Fibroblast of skin of left quadriceps (primary cell): ENCODE data around the gene PHLDB2.
A peak's percentile ranks its signal among the peaks of the same experiment; 100 is the strongest.

Source experiments
- DNase-seq, 2 experiments: peaks; one replicate each; pipeline ENCODE4 v3.0.0-alpha.2; 2013; ENCODE audit warnings: low read depth in 2 of 2

Gene PHLDB2

DNA sequence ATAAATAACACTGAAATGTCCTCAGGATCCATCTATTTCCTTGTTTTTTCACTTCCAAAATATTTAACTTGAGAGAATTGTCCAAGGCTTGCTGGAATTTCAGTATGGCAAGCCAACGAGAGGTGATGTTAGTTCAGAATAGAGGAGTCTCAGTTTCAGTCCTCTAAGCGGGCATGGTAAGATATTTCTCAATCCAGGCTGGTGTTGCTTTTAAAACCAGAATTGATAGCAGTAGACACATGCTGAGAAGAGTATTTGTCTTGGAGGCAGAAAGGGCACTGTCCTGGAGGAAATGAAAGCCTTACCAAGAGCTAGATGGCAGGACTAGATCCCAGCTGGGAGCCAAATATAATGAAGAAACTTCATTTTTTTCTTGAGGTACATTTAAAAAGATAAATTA lies 23.1 kb downstream of the PHLDB2 start:
- DNase-seq = no peak

DNA sequence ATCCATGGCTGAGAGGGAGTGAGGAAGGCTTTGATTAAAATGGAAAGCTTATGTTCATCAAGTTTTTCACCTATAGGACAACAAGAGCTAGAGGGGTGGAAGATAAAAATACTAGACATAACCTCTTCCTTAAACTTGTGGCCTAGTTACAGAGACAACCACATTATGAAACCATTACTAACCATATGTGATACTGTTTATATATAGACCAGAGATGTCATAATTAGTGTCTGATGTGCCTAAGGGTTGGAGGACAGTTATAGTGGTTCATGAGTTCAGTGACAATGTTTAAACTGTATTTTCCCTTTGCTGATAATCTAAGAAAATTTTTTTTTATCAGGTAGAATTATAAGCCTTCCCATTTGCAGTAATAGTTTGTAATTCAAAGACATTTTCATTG lies 23.7 kb downstream of the PHLDB2 start:
- no peak for DNase-seq

DNA sequence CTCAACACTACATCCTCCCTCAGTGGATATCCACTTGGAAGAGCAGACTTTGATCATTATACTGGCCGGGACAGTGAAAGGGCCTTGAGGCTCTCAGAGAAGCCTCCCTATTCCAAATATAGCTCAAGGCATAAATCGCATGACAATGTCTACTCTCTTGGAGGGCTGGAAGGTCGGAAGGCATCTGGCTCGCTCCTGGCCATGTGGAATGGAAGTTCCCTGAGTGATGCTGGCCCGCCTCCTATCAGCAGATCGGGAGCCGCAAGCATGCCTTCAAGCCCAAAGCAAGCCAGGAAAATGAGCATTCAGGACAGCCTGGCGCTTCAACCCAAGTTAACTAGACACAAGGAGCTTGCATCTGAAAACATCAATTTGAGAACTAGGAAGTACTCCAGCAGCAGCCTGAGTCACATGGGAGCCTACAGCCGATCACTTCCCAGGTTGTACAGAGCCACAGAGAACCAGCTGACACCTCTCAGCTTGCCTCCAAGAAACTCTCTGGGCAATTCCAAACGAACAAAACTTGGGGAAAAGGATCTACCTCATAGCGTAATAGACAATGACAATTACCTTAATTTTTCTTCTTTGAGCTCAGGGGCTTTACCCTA lies 25.4 kb downstream of the PHLDB2 start:
- no peak for DNase-seq

DNA sequence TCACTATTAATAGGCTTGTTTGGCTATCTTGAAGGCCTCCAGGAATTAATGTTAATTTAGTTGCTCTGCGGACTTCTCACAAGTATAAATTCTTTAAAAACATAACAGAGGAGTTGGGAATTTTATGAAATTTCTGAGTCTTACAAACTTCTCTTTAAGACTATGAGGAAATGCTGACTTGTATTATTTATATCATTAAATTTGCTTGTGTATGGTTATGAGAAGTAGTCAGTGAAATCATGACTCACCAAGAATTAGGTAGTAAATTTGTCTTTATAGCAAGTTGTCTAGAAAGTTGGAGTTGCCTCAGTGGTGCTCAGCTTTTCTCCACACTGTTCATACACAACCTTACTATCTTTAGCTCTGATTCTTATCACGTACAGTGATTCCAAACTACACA lies 26.5 kb downstream of the PHLDB2 start:
- no peak for DNase-seq

GRCh38 chr3:111890051-111890580 lies 31.1 kb downstream of the PHLDB2 start:
- DNase-seq = no peak

DNA sequence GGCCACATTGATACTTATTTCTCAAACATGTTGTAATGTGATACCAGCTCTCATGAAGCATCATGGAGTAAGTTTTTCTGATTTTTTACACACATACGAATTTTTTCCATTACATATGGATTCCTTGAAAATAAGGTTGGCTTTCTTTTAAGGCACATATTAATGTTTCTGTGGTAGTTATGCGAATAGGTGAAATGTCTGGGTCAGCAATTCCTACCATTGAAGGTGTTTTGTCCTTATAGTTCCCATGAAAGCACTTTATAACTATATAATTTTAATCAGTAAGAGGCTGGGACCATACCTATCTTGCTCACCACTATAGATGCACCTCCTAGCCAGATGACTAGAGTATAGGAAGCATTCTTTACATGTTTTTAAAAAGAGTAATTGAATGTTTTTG lies 33.0 kb downstream of the PHLDB2 start:
- no peak for DNase-seq

DNA sequence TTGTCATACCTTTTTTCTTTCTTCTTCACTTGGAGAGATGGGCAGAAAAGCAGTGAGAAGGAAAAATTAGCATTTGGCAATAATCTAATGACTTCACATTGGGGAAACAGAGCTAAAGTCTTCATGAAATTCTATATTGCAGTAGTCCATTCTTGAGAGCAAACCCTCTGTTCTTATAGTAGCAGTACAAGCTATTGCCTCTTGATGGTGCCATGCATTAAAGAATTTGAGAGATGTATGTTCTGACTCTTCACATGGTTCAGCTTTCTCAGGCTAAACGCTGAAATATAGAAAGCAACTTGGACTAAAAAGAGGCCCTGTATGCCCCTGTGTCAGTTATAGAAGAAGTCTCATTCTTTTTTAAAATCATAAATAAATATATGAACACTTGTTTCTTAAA lies 36.0 kb downstream of the PHLDB2 start:
- no peak for DNase-seq

DNA sequence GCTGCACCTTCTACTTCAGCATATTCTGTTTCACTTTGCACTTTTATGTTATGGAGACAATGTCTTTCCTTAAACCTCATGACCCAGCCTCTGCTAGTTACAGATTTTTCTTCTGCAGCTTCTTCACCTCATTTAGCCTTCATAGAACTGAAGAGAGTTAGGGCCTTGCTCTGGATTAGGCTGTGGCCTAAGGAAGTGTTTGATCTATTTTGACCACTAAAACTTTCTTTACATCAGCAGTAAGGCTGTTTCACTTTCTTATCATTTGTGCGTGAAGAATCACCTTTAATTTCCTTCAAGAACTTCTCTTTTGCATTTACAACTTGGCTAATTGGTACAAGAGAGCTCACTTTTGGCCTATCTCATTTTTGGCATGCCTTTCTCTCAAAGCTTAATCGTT lies 40.9 kb downstream of the PHLDB2 start:
- no peak for DNase-seq

DNA sequence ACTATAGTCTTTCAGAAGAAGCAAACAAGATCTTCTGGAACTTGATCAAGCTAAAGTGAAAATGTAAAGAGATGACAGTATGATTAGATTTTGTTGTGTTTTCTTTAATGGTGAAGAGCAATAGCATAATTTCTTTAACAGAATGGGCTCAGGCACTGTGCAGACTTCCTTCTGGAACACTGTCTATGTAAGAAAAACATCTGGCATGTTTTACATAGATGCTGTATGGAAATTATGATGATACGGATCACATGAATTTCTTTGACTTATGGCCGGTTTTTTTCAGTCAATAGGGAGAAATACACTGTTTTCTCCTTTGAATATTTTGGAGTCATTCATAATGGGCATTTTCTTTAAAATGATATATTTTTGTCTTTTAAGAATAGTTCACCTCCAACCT lies 42.6 kb downstream of the PHLDB2 start:
- no peak for DNase-seq

DNA sequence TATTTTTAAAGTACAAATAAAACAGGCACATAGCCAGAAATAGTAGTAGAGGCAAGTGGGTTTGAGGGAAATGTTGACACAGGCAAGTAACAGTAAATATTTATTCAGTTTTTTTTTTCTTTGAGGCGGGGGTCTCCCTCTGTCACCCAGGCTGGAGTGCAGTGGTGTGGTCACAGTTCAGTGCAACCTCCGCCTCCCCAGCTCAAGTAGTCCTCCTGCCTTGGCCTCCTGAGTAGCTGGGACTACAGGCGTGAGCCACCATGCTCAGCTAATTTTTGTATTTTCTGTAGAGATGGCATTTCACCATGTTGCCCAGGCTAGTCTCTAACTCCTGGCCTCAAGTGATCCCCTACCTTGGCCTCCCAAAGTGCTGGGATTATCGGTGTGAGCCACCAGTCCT lies 43.5 kb downstream of the PHLDB2 start:
- no peak for DNase-seq

DNA sequence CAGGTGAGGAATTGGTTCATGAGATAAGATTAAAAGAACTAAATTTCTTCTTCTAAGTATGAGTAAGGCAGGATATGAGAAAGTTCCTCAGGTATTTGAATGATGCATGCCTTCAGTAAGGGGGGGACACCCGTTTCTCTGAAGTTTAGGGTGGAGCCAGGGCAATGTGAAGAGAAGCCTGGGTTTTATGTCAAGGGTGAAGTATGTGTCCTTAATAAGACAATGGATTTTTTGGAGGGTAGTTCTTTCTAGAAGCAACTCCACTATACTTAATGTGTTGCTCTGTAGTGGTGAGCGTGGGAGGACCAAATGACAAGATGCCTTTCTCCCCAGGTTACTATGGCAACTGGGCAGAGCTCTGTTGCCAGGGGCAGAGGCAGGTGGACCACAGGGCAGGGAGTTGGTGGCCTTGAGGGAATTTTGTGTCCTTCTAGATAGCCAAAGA lies 44.0 kb downstream of the PHLDB2 start:
- DNase-seq = peak; percentile 52 to 60

DNA sequence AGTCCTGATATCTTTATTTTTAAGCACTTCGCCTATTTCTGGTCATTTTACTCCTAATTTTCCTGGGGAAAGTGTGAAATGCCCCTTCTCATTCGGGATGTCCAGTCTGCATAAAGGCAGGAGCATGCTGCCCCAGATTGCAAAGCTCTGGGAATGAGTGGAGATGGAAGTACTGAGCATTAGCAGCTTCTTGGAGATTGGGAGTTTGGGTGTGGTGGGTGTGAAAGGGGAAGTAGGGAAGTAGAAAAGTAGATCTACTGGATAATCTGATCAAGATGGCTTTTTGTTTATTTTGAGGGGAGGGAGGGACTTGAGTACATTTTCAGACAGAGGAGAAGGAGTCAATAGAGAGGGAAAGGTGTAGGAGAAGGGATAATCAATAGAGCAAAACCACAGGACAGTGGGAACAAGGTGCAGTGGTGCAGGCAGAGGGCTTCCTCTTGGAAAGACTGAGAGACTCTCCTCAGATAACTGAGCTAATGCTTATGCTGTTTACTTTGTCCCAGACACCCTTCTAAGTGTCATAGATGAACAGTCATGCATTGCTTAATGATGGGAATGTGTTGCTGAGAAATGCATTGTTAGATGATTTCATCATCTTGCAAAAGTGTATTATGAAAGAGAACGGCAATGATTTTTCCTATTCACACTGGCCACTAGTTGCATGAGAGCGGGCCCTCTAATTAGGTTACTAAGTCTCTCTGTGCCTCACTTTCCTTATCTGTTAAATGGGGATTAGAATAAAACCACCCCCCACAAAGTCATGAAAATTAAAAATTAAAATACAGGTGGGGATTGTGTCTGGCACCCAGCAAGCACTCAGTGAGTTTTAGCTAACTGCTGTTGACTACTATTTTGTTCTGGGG lies 45.5 kb downstream of the PHLDB2 start:
- peak; percentile 90 to 91 for DNase-seq

GRCh38 chr3:111906656-111907055 lies 47.6 kb downstream of the PHLDB2 start:
- no peak for DNase-seq

DNA sequence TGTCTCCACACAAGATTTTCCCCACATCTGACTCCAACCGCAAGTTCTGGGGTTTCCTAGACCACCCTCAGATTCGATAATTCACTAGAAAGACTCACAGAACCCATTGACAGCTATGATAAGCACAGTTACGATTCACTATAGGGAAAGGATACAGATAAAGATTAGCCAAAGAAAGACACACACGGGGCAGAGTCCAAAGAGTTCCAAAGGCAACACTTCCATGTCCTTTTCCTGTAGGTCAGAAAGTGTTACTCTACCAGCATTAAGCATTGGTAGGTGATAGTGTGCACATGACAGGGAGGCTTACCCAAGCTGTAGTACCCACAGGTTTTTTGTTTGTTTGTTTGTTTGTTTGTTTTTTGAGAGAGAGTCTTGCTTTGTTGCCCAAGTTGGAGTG lies 48.1 kb downstream of the PHLDB2 start:
- DNase-seq = no peak

DNA sequence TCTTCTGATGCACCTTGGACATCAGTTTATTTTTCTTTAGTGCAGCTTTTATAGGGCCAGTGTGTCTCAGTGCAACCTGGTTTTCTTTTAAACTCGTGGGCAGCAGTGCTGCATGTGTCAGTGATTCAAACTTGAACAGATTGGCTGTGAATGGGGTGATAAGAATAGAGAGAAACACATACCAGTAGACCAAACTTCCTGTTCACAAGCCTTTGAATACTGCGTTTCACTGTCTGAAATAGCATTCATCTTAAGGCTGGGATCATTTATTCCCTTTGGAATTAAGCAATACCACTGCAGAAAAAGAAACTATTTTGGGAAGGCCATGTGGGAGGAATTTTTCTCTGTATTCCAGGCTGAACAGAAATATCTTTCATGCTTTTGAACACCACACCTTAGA lies 51.7 kb downstream of the PHLDB2 start:
- DNase-seq = peak; percentile 69 to 73

DNA sequence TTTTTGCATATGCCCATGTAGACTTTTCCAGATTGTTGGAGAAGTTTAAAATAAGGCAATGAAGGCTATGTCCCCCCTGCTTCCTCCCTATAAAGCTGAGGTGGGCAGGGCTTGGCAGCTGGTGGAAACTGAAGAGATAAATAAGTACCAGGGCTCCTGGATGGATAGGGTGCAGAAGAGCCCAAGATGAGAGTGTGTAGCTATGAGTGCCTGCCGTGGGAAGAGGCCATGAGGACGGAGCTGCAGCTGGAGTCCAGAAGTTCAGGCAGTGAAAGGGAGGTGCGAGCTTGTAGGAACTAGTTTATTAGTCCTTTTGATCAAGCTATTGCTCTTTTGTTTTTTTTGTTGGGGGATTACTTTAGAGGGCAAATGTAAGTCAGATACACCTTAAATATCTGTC lies 52.4 kb downstream of the PHLDB2 start:
- no peak for DNase-seq

DNA sequence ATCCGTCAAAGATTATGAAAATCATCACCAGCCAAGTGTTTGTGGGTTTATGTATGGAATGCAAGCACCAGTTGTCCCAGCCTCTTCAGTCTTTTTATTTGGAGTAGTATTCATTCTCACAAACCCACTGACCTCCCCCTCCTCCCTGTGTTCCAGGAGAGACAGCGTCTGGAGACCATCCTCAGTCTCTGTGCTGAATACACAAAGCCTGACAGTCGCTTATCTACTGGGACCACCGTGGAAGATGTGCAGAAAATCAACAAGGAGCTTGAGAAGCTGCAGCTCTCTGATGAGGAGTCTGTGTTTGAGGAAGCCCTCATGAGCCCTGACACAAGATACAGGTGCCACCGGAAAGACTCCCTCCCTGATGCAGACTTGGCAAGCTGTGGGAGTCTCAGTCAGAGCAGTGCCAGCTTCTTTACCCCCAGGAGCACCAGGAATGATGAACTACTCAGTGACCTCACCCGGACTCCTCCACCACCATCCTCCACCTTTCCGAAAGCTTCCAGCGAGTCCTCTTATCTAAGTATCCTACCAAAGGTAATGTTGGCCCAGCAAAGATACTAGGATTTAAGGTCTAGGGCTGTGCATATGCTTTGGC lies 54.2 kb downstream of the PHLDB2 start:
- no peak for DNase-seq

- DNase-seq = peak; percentile 52 to 59
These were observed 56.8 kb downstream of the PHLDB2 start for GRCh38 chr3:111915905-111916304.

- DNase-seq = no peak
These were observed 58.2 kb downstream of the PHLDB2 start for GRCh38 chr3:111917300-111917699.

DNA sequence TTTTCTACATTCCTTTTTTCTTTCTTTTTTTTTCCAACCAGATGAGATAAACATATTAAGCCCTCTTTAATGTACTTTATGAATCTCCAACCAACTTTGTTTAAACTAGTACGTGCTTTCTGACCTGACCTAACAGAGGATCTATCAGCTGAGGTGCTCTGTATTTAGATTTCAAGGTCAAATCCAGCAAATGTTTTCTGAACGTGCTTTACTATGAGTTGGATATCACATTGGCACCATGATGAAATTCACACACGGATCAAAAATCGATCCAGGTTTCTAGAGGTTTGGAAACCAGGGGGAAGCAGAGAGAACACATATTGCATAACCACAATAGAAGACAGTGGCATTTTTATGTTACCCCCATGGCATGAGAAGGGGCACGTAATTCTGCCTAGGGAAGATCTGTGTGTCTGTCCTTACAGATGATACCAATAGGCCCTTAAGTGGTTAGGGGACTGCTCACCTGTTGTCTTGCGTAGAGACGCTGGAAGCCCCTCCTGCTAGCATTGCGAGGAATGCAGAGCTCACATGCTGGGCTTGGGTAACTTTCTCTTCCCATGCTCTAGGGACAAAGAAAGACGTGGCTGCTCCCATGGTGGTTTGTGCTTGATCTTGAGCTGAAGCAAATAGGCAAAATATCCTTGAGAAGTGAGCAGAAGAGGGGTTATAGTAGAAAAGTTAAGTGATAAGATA lies 60.5 kb downstream of the PHLDB2 start:
- no peak for DNase-seq

GRCh38 chr3:111921181-111921580 lies 62.1 kb downstream of the PHLDB2 start:
- DNase-seq = no peak

GRCh38 chr3:111923095-111923771 lies 64.2 kb downstream of the PHLDB2 start:
- no peak for DNase-seq
